ENCODE measurements around the gene TMTC1.

DNA sequence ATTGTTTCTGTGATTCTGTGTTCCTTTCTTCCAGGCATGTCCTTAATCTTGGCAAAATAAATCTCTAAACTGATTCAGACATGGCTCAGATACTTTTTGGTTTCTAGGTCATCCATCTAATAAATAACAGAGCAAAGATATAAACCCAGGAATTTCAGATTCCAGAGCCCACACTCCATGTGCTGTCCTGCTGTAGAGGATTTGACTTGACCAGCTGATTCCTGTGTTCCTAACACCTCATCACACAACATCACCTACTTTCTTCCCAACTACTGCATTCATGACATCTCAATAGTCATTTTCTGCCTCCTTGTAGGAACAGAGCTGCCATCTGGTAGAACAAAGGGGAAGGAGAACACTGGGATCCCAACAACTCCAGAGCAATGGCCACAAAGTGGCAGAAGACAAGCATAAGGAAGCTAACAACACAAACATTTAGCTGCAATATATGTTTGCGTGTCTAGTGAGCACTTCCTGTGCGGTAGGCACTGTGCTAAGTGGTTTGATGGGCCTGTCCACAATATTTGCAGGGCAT lies 194.4 kb downstream of the TMTC1 start:
- TF ChIP-seq, protein P1, sequence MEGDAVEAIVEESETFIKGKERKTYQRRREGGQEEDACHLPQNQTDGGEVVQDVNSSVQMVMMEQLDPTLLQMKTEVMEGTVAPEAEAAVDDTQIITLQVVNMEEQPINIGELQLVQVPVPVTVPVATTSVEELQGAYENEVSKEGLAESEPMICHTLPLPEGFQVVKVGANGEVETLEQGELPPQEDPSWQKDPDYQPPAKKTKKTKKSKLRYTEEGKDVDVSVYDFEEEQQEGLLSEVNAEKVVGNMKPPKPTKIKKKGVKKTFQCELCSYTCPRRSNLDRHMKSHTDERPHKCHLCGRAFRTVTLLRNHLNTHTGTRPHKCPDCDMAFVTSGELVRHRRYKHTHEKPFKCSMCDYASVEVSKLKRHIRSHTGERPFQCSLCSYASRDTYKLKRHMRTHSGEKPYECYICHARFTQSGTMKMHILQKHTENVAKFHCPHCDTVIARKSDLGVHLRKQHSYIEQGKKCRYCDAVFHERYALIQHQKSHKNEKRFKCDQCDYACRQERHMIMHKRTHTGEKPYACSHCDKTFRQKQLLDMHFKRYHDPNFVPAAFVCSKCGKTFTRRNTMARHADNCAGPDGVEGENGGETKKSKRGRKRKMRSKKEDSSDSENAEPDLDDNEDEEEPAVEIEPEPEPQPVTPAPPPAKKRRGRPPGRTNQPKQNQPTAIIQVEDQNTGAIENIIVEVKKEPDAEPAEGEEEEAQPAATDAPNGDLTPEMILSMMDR (IDR thresholded peaks at IDR 0.05): no peak
- no peak for TF ChIP-seq EZH2 (IDR thresholded peaks at IDR 0.05; ENCODE audit: borderline replicate concordance, insufficient read depth, low read depth, low read length, poor library complexity, severe bottlenecking)

All from B cell (primary cell).